ENCODE results near the gene GPR75.
"Not testable (repeated sequence)": the region's sequence is repeated elsewhere in the genome, so short reads cannot be mapped to it uniquely, and the experiment has no call there.

Gene GPR75

DNA sequence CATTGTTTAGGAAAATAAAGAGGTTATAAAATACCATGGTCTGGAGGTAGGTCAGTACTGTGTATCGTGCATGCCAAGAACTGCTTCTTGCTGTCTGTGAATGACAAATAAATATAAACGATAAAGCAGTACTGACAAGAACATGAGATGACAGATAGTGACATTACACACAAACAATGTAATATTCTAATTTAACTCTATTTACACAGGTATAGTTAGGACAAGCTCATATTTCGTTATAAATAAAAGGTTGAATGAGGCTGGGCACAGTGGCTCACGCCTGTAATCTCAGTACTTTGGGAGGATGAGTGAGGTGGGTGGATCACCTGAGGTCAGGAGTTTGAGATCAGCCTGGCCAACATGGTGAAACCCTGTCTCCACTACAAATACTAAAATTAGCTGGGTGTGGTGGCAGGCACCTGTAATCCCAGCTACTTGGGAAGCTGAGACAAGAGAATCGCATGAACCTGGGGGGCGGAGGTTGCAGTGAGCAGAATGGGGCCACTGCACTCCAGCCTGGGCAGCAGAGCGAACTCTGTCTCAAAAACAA lies 14.7 kb upstream of the GPR75 start:
- H3K4me3 ChIP-seq (ENCODE audit: low read length), result no peak overlapping the region
- H3K36me3 ChIP-seq (ENCODE audit: insufficient read depth, low read length), result peaks cover 54% of the 10 kb centered on the region
- H2AFZ ChIP-seq (ENCODE audit: low read depth, low read length), result no peak overlapping the region
- H3K9me3 ChIP-seq (ENCODE audit: low read length), result no peaks in the 10 kb centered on the region
- no peaks in the 10 kb centered on the region for H3K27me3 ChIP-seq (ENCODE audit: insufficient read depth, low read length)
- H3K4me1 ChIP-seq (ENCODE audit: insufficient read depth, low read length), result no peaks in the 10 kb centered on the region

GRCh38 chr2:53867773-53868172 lies 8.0 kb upstream of the GPR75 start:
- Histone ChIP-seq H2AFZ (ENCODE audit: low read depth, low read length) (no peak overlapping the region), H3K9me3 (ENCODE audit: low read length) (no peaks in the 10 kb centered on the region), H3K4me1 (ENCODE audit: insufficient read depth, low read length) (no peaks in the 10 kb centered on the region), H3K36me3 (ENCODE audit: insufficient read depth, low read length) (peaks cover 68% of the 10 kb centered on the region), H3K4me3 (ENCODE audit: low read length) (no peak overlapping the region), H3K27me3 (ENCODE audit: insufficient read depth, low read length) (no peaks in the 10 kb centered on the region)

DNA sequence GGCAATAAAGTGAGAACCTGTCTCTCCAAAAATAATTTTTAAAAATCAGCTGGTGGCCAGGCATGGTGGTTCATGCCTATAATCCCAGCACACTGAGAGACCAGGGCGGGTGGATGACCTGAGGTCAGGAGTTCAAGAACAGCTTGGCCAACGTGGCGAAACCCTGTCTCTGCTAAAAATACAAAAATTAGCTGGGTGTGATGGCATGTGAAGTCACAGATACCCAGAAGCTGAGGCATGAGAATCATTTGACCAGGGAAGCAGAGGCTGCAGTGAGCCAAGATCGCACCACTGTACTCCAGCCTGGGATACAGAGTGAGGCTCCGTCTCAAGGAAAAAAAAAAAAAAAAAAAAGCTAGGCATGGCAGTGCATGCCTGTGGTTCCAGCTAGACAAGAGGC lies 7.4 kb upstream of the GPR75 start:
- H2AFZ ChIP-seq (ENCODE audit: low read depth, low read length), result no peak overlapping the region
- no peaks in the 10 kb centered on the region for H3K4me1 ChIP-seq (ENCODE audit: insufficient read depth, low read length)
- peaks cover 65% of the 10 kb centered on the region for H3K36me3 ChIP-seq (ENCODE audit: insufficient read depth, low read length)
- H3K4me3 ChIP-seq (ENCODE audit: low read length), result no peak overlapping the region
- no peaks in the 10 kb centered on the region for H3K27me3 ChIP-seq (ENCODE audit: insufficient read depth, low read length)
- no peaks in the 10 kb centered on the region for H3K9me3 ChIP-seq (ENCODE audit: low read length)

DNA sequence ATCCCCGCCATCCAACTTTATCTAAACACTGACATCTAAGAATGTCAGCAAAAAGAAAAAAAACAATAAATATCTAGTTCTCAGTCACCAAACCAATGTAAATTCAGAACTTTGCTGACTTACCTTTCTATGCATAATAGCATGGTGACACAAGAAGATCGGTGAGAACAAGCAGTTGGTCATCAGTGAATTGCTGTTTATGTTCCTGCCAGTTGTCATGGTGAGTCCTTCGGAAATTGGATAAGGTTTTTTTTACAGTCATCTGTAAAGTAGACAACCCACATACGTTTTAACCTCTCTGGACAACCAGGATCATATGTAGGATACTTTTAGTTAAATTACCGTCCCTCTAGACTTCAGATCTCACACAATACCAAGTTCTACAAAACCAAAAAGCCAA lies 6.2 kb upstream of the GPR75 start:
- Histone ChIP-seq H3K9me3 (ENCODE audit: low read length) (no peaks in the 10 kb centered on the region), H3K36me3 (ENCODE audit: insufficient read depth, low read length) (peaks cover 60% of the 10 kb centered on the region), H3K27me3 (ENCODE audit: insufficient read depth, low read length) (no peaks in the 10 kb centered on the region), H3K4me3 (ENCODE audit: low read length) (no peak overlapping the region), H3K4me1 (ENCODE audit: insufficient read depth, low read length) (no peaks in the 10 kb centered on the region), H2AFZ (ENCODE audit: low read depth, low read length) (no peak overlapping the region)

DNA sequence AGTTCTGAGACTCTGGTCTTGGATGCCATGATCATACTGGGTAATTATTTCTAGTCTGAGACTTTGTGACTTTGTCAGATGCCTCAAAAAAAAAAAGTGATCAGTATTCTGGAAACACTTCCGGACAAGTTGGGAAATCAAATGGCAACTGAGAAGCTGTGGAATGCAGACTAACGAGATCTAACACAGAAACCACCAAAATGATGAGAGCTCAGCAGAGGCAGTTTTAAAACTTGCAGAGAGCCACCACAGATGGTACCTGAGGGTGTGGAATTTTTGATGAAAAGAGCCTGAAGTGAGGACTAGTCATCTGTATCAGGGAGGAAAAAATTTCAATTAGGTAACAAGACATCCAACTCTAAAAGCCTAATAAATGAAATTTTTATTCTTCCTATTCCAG lies 5.5 kb upstream of the GPR75 start:
- H3K4me1 ChIP-seq (ENCODE audit: insufficient read depth, low read length), result no peaks in the 10 kb centered on the region

GRCh38 chr2:53863538-53864227 lies 3.9 kb upstream of the GPR75 start:
- Histone ChIP-seq H3K27me3 (ENCODE audit: insufficient read depth, low read length) (no peaks in the 10 kb centered on the region), H3K4me1 (ENCODE audit: insufficient read depth, low read length) (no peaks in the 10 kb centered on the region), H3K36me3 (ENCODE audit: insufficient read depth, low read length) (peaks cover 50% of the 10 kb centered on the region), H3K4me3 (ENCODE audit: low read length) (no peak overlapping the region), H3K9me3 (ENCODE audit: low read length) (no peaks in the 10 kb centered on the region), H2AFZ (ENCODE audit: low read depth, low read length) (no peak overlapping the region)

More for the DNA sequence above, 5.5 kb upstream of the GPR75 start:
- Histone ChIP-seq H3K36me3 (ENCODE audit: insufficient read depth, low read length) (peaks cover 61% of the 10 kb centered on the region), H2AFZ (ENCODE audit: low read depth, low read length) (no peak overlapping the region), H3K4me3 (ENCODE audit: low read length) (no peak overlapping the region), H3K9me3 (ENCODE audit: low read length) (no peaks in the 10 kb centered on the region), H3K27me3 (ENCODE audit: insufficient read depth, low read length) (no peaks in the 10 kb centered on the region)

- Histone ChIP-seq H3K4me3 (ENCODE audit: low read length) (no peak overlapping the region), H3K4me1 (ENCODE audit: insufficient read depth, low read length) (no peaks in the 10 kb centered on the region), H3K27me3 (ENCODE audit: insufficient read depth, low read length) (no peaks in the 10 kb centered on the region), H3K9me3 (ENCODE audit: low read length) (no peaks in the 10 kb centered on the region), H2AFZ (ENCODE audit: low read depth, low read length) (no peak overlapping the region), H3K36me3 (ENCODE audit: insufficient read depth, low read length) (peaks cover 36% of the 10 kb centered on the region)
Measured at GRCh38 chr2:53861824-53862223, 2.1 kb upstream of the GPR75 start.

GRCh38 chr2:53856272-53856671 lies 3.5 kb downstream of the GPR75 start:
- no peaks in the 10 kb centered on the region for H3K9me3 ChIP-seq (ENCODE audit: low read length)
- H3K4me3 ChIP-seq (ENCODE audit: low read length), result no peak overlapping the region
- H3K36me3 ChIP-seq (ENCODE audit: insufficient read depth, low read length), result peaks cover 21% of the 10 kb centered on the region
- H3K4me1 ChIP-seq (ENCODE audit: insufficient read depth, low read length), result no peaks in the 10 kb centered on the region
- H3K27me3 ChIP-seq (ENCODE audit: insufficient read depth, low read length), result no peaks in the 10 kb centered on the region
- H2AFZ ChIP-seq (ENCODE audit: low read depth, low read length), result no peak overlapping the region

GRCh38 chr2:53854678-53855077 lies 5.1 kb downstream of the GPR75 start:
- Histone ChIP-seq H3K27me3 (ENCODE audit: insufficient read depth, low read length) (no peaks in the 10 kb centered on the region), H3K9me3 (ENCODE audit: low read length) (no peaks in the 10 kb centered on the region), H3K4me1 (ENCODE audit: insufficient read depth, low read length) (no peaks in the 10 kb centered on the region), H2AFZ (ENCODE audit: low read depth, low read length) (no peak overlapping the region), H3K4me3 (ENCODE audit: low read length) (no peak overlapping the region), H3K36me3 (ENCODE audit: insufficient read depth, low read length) (peaks cover 16% of the 10 kb centered on the region)

GRCh38 chr2:53852532-53852931 lies 7.2 kb downstream of the GPR75 start:
- Histone ChIP-seq H3K4me1 (ENCODE audit: insufficient read depth, low read length) (no peaks in the 10 kb centered on the region), H3K27me3 (ENCODE audit: insufficient read depth, low read length) (no peaks in the 10 kb centered on the region), H3K36me3 (ENCODE audit: insufficient read depth, low read length) (peaks cover 16% of the 10 kb centered on the region), H2AFZ (ENCODE audit: low read depth, low read length) (no peak overlapping the region), H3K4me3 (ENCODE audit: low read length) (no peak overlapping the region), H3K9me3 (ENCODE audit: low read length) (no peaks in the 10 kb centered on the region)

DNA sequence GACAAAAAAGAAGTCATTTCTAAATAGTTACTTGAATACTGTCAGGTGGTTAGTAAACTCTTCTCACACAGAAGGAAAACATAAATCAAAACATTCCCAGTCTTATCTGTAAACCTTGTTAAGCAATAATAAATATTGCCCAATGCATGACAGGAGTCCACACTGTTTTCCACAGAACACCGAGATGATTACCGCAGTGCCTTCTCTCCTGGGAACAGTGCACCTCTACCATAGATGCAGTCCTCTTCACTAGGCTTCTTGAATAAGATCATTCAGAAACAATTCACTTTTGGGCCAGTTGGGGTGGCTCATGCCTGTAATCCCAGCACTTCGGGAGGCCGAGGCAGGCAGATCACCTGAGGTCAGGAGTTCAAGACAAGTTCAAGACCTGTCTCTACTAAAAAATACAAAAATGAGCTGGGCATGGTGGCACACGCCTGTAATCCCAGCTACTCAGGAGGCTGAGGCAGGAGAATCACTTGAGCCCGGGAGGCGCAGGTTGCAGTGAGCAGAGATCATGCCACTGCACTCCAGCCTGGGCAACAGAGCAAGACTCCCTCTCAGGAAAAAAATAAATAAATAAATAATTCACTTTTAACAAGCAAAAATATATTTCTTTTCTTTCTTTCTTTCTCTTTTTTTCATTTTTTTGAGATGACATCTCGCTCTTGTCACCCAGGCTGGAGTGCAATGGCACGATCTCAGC lies 8.6 kb downstream of the GPR75 start:
- not testable (repeated sequence) for H3K4me1 ChIP-seq (ENCODE audit: insufficient read depth, low read length); H3K4me3 ChIP-seq (ENCODE audit: low read length); H3K27me3 ChIP-seq (ENCODE audit: insufficient read depth, low read length); H2AFZ ChIP-seq (ENCODE audit: low read depth, low read length); H3K9me3 ChIP-seq (ENCODE audit: low read length)
- H3K36me3 ChIP-seq (ENCODE audit: insufficient read depth, low read length), result peaks cover 16% of the 10 kb centered on the region

DNA sequence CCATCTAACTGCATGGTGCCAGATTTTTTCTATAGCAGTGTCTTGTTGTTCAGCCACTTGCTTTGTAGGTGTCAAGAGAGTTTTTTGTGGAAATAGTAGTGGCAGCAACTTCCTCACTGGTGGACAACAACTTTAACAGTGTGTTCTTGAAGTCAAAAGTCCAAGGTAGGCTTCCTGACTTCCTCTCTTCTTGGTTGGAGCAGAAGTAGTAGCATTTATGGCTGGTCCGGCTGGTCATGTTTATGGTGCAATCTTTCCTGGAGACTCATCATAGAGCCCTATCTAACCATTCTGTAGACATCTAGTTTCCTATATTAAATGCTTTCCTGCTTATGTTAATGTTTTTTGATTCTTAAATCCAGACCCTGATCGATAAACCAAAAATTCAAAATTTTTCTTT lies 11.7 kb downstream of the GPR75 start:
- Histone ChIP-seq H3K36me3 (ENCODE audit: insufficient read depth, low read length) (peaks cover 5% of the 10 kb centered on the region), H3K4me3 (ENCODE audit: low read length) (no peak overlapping the region), H2AFZ (ENCODE audit: low read depth, low read length) (no peak overlapping the region), H3K27me3 (ENCODE audit: insufficient read depth, low read length) (no peaks in the 10 kb centered on the region), H3K9me3 (ENCODE audit: low read length) (no peaks in the 10 kb centered on the region), H3K4me1 (ENCODE audit: insufficient read depth, low read length) (no peaks in the 10 kb centered on the region)

DNA sequence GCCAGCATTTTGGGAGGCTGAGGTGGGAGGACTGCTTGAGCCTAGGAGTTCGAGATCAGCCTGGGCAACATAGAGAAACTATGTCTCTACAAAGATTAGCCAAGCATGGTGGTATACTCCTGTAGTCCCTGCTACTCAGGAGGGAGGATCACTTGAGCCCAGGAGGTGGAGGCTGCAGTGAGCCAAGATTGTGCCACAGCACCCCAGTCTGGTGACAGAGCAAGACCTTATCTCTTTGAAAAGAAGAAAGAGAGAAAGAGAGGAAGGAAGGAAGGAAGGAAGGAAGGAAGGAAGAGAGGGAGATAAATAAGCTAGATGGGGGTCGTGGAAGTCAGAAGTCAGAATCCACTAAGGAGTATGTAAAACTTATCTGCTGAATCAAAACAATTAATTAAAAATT lies 16.2 kb downstream of the GPR75 start:
- H3K27me3 ChIP-seq (ENCODE audit: insufficient read depth, low read length), result no peaks in the 10 kb centered on the region
- no peaks in the 10 kb centered on the region for H3K36me3 ChIP-seq (ENCODE audit: insufficient read depth, low read length)
- no peaks in the 10 kb centered on the region for H3K4me1 ChIP-seq (ENCODE audit: insufficient read depth, low read length)
- peaks cover 2% of the 10 kb centered on the region for H3K9me3 ChIP-seq (ENCODE audit: low read length)
- H2AFZ ChIP-seq (ENCODE audit: low read depth, low read length), result no peak overlapping the region
- H3K4me3 ChIP-seq (ENCODE audit: low read length), result no peak overlapping the region

Measured in neuron (in vitro differentiated cells).